ENCODE measurements around the gene GLIPR1L2.

DNA sequence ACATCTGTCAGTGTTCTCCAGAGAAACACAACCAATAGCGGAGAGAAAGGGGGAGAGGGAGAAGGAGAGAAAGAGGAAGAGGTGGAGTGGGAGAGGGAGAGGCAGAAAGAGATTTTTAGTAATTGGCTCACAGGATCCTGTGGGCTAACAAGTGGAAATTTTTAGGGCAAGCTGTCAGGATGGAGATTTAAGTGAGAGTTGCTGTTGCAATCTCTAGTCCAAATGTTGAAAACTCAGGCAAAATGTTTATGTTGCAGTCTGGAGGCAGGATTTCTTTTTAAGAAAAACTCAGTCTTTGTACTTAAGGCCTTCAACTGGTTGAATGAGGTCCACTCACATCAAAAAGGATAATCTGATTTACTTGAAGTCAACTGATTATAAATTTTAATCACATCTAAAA, 12.5 kb upstream of the GLIPR1L2 start:
- TF ChIP-seq, protein P1, sequence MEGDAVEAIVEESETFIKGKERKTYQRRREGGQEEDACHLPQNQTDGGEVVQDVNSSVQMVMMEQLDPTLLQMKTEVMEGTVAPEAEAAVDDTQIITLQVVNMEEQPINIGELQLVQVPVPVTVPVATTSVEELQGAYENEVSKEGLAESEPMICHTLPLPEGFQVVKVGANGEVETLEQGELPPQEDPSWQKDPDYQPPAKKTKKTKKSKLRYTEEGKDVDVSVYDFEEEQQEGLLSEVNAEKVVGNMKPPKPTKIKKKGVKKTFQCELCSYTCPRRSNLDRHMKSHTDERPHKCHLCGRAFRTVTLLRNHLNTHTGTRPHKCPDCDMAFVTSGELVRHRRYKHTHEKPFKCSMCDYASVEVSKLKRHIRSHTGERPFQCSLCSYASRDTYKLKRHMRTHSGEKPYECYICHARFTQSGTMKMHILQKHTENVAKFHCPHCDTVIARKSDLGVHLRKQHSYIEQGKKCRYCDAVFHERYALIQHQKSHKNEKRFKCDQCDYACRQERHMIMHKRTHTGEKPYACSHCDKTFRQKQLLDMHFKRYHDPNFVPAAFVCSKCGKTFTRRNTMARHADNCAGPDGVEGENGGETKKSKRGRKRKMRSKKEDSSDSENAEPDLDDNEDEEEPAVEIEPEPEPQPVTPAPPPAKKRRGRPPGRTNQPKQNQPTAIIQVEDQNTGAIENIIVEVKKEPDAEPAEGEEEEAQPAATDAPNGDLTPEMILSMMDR (IDR thresholded peaks at IDR 0.05; ENCODE audit: poor library complexity), result no peak
- no peak for TF ChIP-seq EZH2 (IDR thresholded peaks at IDR 0.05; ENCODE audit: borderline replicate concordance)

Data from hepatocyte (in vitro differentiated cells).